HL-60 (cell line): ENCODE data around the gene HTT-AS.

Experiments
- POLR2AphosphoS5 ChIP-seq: IDR thresholded peaks from 2 replicates; pipeline ENCODE4 v1.6.1; 2012; ENCODE audit warnings: low read depth
- TF ChIP-seq, protein P1 (sequence below): IDR thresholded peaks from one replicate; pipeline ENCODE4 v1.5.1; 2011; ENCODE audit warnings: low read length, control low read depth, inconsistent platforms; ENCODE audit not compliant: insufficient read depth
- TF ChIP-seq, protein P2 (sequence below): IDR thresholded peaks from 2 replicates; pipeline ENCODE4 v1.6.1; 2012; ENCODE audit warnings: low read depth; ENCODE audit not compliant: insufficient replicate concordance

DNA sequence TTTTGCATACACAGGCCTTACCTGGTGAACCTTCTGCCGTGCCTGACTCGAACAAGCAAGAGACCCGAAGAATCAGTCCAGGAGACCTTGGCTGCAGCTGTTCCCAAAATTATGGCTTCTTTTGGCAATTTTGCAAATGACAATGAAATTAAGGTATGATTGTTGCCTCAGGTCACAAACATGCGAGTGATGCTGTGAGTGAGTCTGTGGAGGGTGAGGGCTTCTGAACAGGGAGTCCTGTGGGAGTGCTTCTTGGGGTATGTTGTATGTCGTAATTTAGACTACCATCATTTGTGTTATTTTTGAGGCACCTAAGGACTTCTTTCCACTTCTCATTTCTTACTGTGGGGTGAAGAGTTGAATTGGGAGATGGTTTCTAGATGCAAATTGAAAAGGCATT, 32.9 kb upstream of the HTT-AS start:
- no peak for TF ChIP-seq POLR2AphosphoS5
- TF ChIP-seq, protein P1, sequence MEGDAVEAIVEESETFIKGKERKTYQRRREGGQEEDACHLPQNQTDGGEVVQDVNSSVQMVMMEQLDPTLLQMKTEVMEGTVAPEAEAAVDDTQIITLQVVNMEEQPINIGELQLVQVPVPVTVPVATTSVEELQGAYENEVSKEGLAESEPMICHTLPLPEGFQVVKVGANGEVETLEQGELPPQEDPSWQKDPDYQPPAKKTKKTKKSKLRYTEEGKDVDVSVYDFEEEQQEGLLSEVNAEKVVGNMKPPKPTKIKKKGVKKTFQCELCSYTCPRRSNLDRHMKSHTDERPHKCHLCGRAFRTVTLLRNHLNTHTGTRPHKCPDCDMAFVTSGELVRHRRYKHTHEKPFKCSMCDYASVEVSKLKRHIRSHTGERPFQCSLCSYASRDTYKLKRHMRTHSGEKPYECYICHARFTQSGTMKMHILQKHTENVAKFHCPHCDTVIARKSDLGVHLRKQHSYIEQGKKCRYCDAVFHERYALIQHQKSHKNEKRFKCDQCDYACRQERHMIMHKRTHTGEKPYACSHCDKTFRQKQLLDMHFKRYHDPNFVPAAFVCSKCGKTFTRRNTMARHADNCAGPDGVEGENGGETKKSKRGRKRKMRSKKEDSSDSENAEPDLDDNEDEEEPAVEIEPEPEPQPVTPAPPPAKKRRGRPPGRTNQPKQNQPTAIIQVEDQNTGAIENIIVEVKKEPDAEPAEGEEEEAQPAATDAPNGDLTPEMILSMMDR: no peak
- TF ChIP-seq, protein P2, sequence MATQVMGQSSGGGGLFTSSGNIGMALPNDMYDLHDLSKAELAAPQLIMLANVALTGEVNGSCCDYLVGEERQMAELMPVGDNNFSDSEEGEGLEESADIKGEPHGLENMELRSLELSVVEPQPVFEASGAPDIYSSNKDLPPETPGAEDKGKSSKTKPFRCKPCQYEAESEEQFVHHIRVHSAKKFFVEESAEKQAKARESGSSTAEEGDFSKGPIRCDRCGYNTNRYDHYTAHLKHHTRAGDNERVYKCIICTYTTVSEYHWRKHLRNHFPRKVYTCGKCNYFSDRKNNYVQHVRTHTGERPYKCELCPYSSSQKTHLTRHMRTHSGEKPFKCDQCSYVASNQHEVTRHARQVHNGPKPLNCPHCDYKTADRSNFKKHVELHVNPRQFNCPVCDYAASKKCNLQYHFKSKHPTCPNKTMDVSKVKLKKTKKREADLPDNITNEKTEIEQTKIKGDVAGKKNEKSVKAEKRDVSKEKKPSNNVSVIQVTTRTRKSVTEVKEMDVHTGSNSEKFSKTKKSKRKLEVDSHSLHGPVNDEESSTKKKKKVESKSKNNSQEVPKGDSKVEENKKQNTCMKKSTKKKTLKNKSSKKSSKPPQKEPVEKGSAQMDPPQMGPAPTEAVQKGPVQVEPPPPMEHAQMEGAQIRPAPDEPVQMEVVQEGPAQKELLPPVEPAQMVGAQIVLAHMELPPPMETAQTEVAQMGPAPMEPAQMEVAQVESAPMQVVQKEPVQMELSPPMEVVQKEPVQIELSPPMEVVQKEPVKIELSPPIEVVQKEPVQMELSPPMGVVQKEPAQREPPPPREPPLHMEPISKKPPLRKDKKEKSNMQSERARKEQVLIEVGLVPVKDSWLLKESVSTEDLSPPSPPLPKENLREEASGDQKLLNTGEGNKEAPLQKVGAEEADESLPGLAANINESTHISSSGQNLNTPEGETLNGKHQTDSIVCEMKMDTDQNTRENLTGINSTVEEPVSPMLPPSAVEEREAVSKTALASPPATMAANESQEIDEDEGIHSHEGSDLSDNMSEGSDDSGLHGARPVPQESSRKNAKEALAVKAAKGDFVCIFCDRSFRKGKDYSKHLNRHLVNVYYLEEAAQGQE: no peak
